A549 (cell line): Measurements from ENCODE around the gene MAGI1. TPM values are rescaled to one million over a fixed set of nuclear protein-coding genes. Genes with fewer than 3 reads are reported as not detected.

Experiments used
- ATAC-seq, 2 experiments: fragments of 200-7000 bp in 1 of 2; fragments of >200 bp in 1 of 2; cut with Nextera tagmentation in 1 of 2; cut with Tn5 transposase in 1 of 2; 3 replicates each; pipeline versions ENCODE4 v1.8.0 to v1.9.1; 2018 to 2020; ENCODE audit warnings: mild to moderate bottlenecking in 1 of 2, moderate library complexity in 1 of 2
- CTCF ChIA-PET: fragments of 300-600 bp; sonication (Branson Sonifier 250); formaldehyde crosslinking; extraction: SDS; loops from one replicate; lab custom pipeline; 2021; ENCODE audit warnings: antibody characterized with exemption, inconsistent platforms; lab: Yijun Ruan, JAX
- POLR2A ChIA-PET: fragments of 350-600 bp; formaldehyde crosslinking; extraction: SDS; loops from one replicate; lab custom pipeline; 2021; ENCODE audit warnings: antibody characterized with exemption, inconsistent platforms; lab: Yijun Ruan, JAX
- DNase-seq, 2 experiments: peaks; one replicate each; pipeline versions ENCODE4 v3.0.0 to v3.0.0-alpha.2; 2011 to 2016; ENCODE audit warnings: low read depth in 1 of 2, low spot score in 1 of 2
- FAIRE-seq: peaks from 2 replicates; lab custom pipeline; 2011; peaks lifted over from hg19 to GRCh38; lab: Jason Lieb, UNC
- H3K27ac ChIP-seq, 2 experiments: fragments of >200 bp; sonication (Bioruptor Twin); formaldehyde crosslinking; 3 replicates each; pipeline ENCODE4 v1.5.1; 2016 to 2017
- H3K4me1 ChIP-seq: fragments of >200 bp; sonication (Bioruptor Twin); formaldehyde crosslinking; 3 replicates; pipeline ENCODE4 v1.6.1; 2016
- H3K4me2 ChIP-seq: fragments of >200 bp; sonication (Bioruptor Twin); formaldehyde crosslinking; 3 replicates; pipeline ENCODE4 v1.6.1; 2016
- H3K4me3 ChIP-seq: fragments of >200 bp; sonication (Bioruptor Twin); formaldehyde crosslinking; 3 replicates; pipeline ENCODE4 v1.5.1; 2016
- H3K9me3 ChIP-seq: fragments of >200 bp; sonication (Bioruptor Twin); formaldehyde crosslinking; 3 replicates; pipeline ENCODE4 v1.6.1; 2016
- CEBPB ChIP-seq, 2 experiments: fragments of >200 bp in 1 of 2; sonication (Bioruptor Twin) in 1 of 2; formaldehyde crosslinking in 1 of 2; IDR thresholded peaks; 2 replicates each; pipeline ENCODE4 v1.6.1; 2012 to 2016
- FOSL2 ChIP-seq, 2 experiments: fragments of 450-650 bp in 1 of 2; fragments of >200 bp in 1 of 2; sonication (Bioruptor Twin) in 1 of 2; formaldehyde crosslinking; IDR thresholded peaks; 2 replicates each; pipeline versions ENCODE4 v1.5.0 to v1.6.1; 2016 to 2020; ENCODE audit warnings: mild to moderate bottlenecking in 1 of 2, moderate library complexity in 1 of 2
- GATA3 ChIP-seq: IDR thresholded peaks from 2 replicates; pipeline ENCODE4 v1.6.1; 2012; ENCODE audit warnings: borderline replicate concordance
- MAZ ChIP-seq: fragments of 150-350 bp; IDR thresholded peaks from 2 replicates; pipeline ENCODE4 v1.6.1; 2014; ENCODE audit warnings: antibody characterized with exemption, low read depth, low read length, borderline replicate concordance
- NPAS2 ChIP-seq: fragments of 250-450 bp; sonication (Bioruptor Pico); IDR thresholded peaks from 2 replicates; pipeline ENCODE4 v1.8.0; 2022; ENCODE audit warnings: mild to moderate bottlenecking, moderate library complexity, borderline replicate concordance
- NR3C1 ChIP-seq: fragments of >200 bp; sonication (Bioruptor Twin); formaldehyde crosslinking; IDR thresholded peaks from 3 replicates; pipeline ENCODE4 v1.6.1; 2017
- POLR2AphosphoS2 ChIP-seq: conservative IDR thresholded peaks from 2 replicates; pipeline ENCODE4 v1.6.1; 2012; ENCODE audit warnings: low read length, improper control_type of control experiment, inconsistent platforms
- RARB ChIP-seq: fragments of 250-450 bp; sonication (Bioruptor Pico); IDR thresholded peaks from 2 replicates; pipeline ENCODE4 v1.8.0; 2021; ENCODE audit warnings: mild to moderate bottlenecking, moderate library complexity
- SREBF2 ChIP-seq: fragments of 450-650 bp; IDR thresholded peaks from 2 replicates; pipeline ENCODE4 v1.6.1; 2014; ENCODE audit warnings: mild to moderate bottlenecking, moderate library complexity
- TFCP2L1 ChIP-seq: fragments of 250-450 bp; sonication (Bioruptor Pico); IDR thresholded peaks from 2 replicates; pipeline ENCODE4 v1.5.0; 2021; ENCODE audit warnings: mild to moderate bottlenecking
- TP53 ChIP-seq: fragments of 250-450 bp; sonication (Bioruptor Pico); IDR thresholded peaks from 2 replicates; pipeline ENCODE4 v1.5.0; 2021; ENCODE audit warnings: mild to moderate bottlenecking, moderate library complexity
- ZNF302 ChIP-seq: fragments of 250-450 bp; sonication (Bioruptor Pico); IDR thresholded peaks from 2 replicates; pipeline ENCODE4 v1.9.0; 2021; ENCODE audit warnings: inconsistent platforms, mild to moderate bottlenecking, moderate library complexity
- WGBS: methylation state at CpG from one replicate; pipeline ENCODE4 v1.1.6; 2017; ENCODE audit errors: missing lambda C conversion rate; 5-methylcytosine and 5-hydroxymethylcytosine counted together
- polyA plus RNA-seq, 4 experiments: library from polyadenylated mRNA; depleted of rRNA in 3 of 4; stranded (reverse); fragments of >200 nt; fragmentation: RNase III in 1 of 4; extraction: RNeasy Plus Mini Kit Qiagen cat#74134 plus additional on column Dnase treatment in 1 of 4; gene quantifications; 2 replicates in 3 of 4; 3 replicates in 1 of 4; pipeline ENCODE4 v1.2.3, GENCODE V29; 2011 to 2017
- TF ChIP-seq, protein P1 (sequence below): fragments of 200-600 bp; sonication (generic); IDR thresholded peaks from 2 replicates; pipeline ENCODE4 v1.6.1; 2016; ENCODE audit warnings: antibody characterized with exemption, mild to moderate bottlenecking, moderate library complexity

Gene MAGI1
- polyA plus RNA-seq, 2 of the 4 experiments (the other 2 are of a cell fraction) = 4.7 to 6.6 TPM

DNA sequence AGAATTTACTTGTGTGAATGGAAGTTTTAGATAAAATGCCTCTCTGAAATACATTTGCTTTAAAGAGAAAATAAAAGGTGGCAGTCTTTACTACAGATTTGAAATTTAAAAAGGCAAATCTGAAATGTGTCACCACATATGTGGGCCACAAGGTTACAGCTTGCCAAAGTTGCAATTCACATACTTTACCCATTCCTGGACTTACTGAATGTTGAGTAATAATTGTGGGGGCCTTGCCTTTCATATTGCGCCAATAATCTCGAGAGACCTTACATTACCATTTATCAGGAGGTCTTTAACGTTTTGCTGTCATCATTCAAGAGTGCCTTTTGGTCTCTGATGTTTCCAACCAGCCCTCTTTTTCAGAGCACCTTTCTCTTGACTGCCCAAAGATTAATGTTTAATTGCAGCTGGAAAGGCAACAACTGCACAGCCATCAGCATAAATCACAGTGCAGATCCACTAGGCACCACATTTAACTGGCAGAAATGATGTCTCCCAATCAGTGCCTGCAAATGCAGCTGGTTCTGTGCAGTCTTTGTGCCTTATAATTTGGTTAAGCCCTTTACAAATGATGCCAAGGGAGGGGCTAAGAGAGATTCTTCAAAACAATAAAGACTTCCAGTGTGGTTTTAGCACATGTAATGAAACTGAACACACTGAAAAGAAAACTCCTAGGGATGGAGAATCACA, 206.8 kb downstream of the MAGI1 start:
- FAIRE-seq = no peak
- Histone ChIP-seq H3K4me2 (peak overlapping the region; percentile 64), H3K4me1 (peaks cover 35% of the 10 kb centered on the region), H3K4me3 (no peak overlapping the region), H3K27ac (peak overlapping the region in 1 of 2 experiments; percentile 54; a peak in 3 of 6 replicates), H3K9me3 (no peaks in the 10 kb centered on the region)
- 42% methylated on average over 3 of the region's 3 CpGs for WGBS
- CTCF ChIA-PET = interaction anchor here (0.8 kb wide), 1 partner anchor 9 kb away, joined by 3 read pairs; no protein-coding TSS in a partner anchor
- peak in 1 of 2 experiments; percentile 16; a peak in 1 of 4 replicates for TF ChIP-seq CEBPB (IDR thresholded peaks at IDR 0.05)
- no peak for TF ChIP-seq RARB
- TF ChIP-seq FOSL2 (IDR thresholded peaks at IDR 0.05) = peak; percentile 33; the same call in 1 of the 2 replicates
- TF ChIP-seq FOSL2 (CRISPR knock-in tag; IDR thresholded peaks at IDR 0.05) = peak; percentile 39
- POLR2A ChIA-PET = no interaction called here
- peak in 1 of 2 experiments; percentile 66; a peak in 2 of 6 replicates for ATAC-seq
- DNase-seq = no peak

DNA sequence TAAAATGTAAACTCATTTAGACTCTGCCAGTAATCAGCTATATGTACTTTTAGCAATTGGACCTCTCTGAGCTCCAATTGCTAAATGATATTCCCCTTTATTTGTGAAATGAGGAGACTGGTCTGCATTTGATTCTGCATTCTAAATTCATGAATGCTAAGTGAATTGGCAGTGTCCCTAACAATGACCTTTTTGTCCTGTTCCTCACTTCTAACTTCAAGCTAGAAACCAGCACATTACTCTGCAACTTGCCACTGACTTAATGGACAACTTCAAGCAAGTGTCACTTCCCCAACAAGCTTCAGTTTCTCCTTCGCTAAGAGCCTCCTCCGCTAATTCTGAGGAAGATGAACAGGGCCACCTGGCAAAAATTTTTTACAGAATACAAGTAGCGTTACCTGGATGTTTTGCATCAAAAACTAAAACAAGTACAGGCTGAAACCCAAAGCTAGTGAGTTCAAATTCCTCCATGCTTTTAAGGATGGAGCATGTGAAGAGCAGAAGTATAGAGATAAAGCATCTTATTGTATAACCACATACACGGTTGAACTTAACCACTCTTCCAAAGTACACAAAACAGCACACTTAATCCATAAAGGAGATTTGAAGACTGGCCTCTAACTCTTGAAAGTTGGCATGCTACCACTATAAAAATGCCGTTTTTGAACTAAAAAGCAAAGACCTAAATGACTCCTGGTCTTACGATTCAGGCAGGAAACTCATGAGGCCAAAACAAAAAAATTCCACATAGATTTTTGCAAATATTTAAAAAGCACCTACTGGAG, 207.6 kb downstream of the MAGI1 start:
- FAIRE-seq (no peak), DNase-seq (no peak), ATAC-seq (no peak)
- Histone ChIP-seq H3K4me2 (peak overlapping the region; percentile 64), H3K4me3 (no peak overlapping the region), H3K4me1 (peaks cover 34% of the 10 kb centered on the region), H3K27ac (peak overlapping the region in 1 of 2 experiments; percentile 31; a peak in 1 of 6 replicates), H3K9me3 (no peaks in the 10 kb centered on the region)
- 61% methylated on average over 6 of the region's 6 CpGs for WGBS
- TF ChIP-seq MAZ (no peak), TFCP2L1 (CRISPR knock-in tag) (no peak), GATA3 (no peak), ZNF302 (CRISPR knock-in tag) (no peak), TP53 (CRISPR knock-in tag) (no peak), POLR2AphosphoS2 (no peak)
- CTCF ChIA-PET = no interaction called here
- POLR2A ChIA-PET = no interaction called here

DNA sequence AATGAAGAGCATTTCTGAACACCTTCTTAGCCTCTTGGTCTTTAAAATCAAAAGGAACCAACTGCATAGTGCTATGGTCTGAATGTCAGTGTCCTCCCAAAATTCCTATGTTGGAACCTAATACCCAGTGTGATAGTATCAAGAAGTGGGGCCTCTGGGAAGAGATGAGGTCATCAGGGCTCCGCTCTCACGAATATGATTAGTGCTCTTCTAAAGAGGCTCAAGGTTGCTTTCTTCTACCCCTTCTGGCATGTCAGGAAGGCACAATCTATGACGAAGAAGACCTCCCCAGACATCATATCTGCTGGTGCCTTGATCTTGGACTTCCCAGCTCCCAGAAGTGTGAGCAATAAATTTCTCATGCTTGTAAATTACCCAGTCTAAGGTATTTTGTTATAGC, 209.5 kb downstream of the MAGI1 start:
- Histone ChIP-seq H3K9me3 (no peaks in the 10 kb centered on the region), H3K4me2 (no peak overlapping the region), H3K4me3 (no peak overlapping the region), H3K4me1 (peaks cover 25% of the 10 kb centered on the region), H3K27ac (no peak overlapping the region)
- ATAC-seq (no peak), DNase-seq (no peak), FAIRE-seq (no peak)
- 96% methylated on average over 2 of the region's 3 CpGs for WGBS
- CTCF ChIA-PET = interaction anchor here (1.3 kb wide), 1 partner anchor 32 kb away, joined by 3 read pairs; no protein-coding TSS in a partner anchor
- TF ChIP-seq NR3C1 (no peak), NPAS2 (CRISPR knock-in tag) (no peak)
- TF ChIP-seq, protein P1, sequence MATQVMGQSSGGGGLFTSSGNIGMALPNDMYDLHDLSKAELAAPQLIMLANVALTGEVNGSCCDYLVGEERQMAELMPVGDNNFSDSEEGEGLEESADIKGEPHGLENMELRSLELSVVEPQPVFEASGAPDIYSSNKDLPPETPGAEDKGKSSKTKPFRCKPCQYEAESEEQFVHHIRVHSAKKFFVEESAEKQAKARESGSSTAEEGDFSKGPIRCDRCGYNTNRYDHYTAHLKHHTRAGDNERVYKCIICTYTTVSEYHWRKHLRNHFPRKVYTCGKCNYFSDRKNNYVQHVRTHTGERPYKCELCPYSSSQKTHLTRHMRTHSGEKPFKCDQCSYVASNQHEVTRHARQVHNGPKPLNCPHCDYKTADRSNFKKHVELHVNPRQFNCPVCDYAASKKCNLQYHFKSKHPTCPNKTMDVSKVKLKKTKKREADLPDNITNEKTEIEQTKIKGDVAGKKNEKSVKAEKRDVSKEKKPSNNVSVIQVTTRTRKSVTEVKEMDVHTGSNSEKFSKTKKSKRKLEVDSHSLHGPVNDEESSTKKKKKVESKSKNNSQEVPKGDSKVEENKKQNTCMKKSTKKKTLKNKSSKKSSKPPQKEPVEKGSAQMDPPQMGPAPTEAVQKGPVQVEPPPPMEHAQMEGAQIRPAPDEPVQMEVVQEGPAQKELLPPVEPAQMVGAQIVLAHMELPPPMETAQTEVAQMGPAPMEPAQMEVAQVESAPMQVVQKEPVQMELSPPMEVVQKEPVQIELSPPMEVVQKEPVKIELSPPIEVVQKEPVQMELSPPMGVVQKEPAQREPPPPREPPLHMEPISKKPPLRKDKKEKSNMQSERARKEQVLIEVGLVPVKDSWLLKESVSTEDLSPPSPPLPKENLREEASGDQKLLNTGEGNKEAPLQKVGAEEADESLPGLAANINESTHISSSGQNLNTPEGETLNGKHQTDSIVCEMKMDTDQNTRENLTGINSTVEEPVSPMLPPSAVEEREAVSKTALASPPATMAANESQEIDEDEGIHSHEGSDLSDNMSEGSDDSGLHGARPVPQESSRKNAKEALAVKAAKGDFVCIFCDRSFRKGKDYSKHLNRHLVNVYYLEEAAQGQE = no peak
- POLR2A ChIA-PET = no interaction called here

DNA sequence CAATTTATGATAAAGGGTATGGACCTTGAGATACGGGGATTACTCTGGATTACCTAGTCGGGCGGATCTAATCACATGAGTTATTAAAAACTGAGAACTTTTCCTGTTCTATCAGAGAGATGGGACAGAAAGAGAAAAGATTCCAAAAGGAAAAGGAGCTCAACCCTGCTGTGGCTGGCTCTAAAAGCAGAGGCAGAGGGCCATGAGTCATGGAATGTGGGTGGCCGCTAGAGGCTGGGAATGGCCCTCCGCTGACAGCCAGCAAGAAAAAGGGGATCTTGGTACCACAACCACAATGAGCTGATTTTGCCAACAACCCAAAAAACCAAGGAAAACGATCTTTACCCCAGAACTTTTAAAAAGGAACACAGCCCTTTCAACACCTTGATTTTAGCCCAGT, 210.0 kb downstream of the MAGI1 start:
- no peak for ATAC-seq
- WGBS = 80% methylated on average over 6 of the region's 6 CpGs
- TF ChIP-seq SREBF2 = no peak
- POLR2A ChIA-PET = no interaction called here
- DNase-seq = no peak
- Histone ChIP-seq H3K4me3 (no peak overlapping the region), H3K27ac (no peak overlapping the region), H3K4me2 (no peak overlapping the region), H3K4me1 (peaks cover 20% of the 10 kb centered on the region), H3K9me3 (no peaks in the 10 kb centered on the region)
- CTCF ChIA-PET = interaction anchor here (1.2 to 1.3 kb wide), 2 partner anchors 12 to 32 kb away, joined by 3 read pairs; no protein-coding TSS in a partner anchor
- no peak for FAIRE-seq
